Epithelial cell of esophagus (primary cell): ENCODE measurements around the gene KRTAP9-3.
"Not testable (repeated sequence)": the region's sequence is repeated elsewhere in the genome, so short reads cannot be mapped to it uniquely, and the experiment has no call there.

Experiments used
- DNase-seq: peaks from one replicate; pipeline ENCODE4 v3.0.0; 2010; ENCODE audit warnings: low read depth
- H3K4me3 ChIP-seq: 2 replicates; pipeline ENCODE4 v1.5.1; 2011; ENCODE audit warnings: mild to moderate bottlenecking, low read length, control low read depth
- CTCF ChIP-seq: IDR thresholded peaks from 2 replicates; pipeline ENCODE4 v1.5.1; 2011; ENCODE audit warnings: low read depth, mild to moderate bottlenecking, low read length, control low read depth, inconsistent platforms; ENCODE audit not compliant: insufficient read depth; ENCODE audit errors: missing control alignments

Gene KRTAP9-3

GRCh38 chr17:41256291-41256685 is 24.0 kb downstream of the KRTAP9-3 start:
- no peak overlapping the region for H3K4me3 ChIP-seq

GRCh38 chr17:41258406-41258805 is 26.2 kb downstream of the KRTAP9-3 start:
- DNase-seq = no peak
- H3K4me3 ChIP-seq = no peak overlapping the region
- no peak for TF ChIP-seq CTCF

More at GRCh38 chr17:41256291-41256685, 24.0 kb downstream of the KRTAP9-3 start:
- no peak for DNase-seq
- no peak for TF ChIP-seq CTCF

- no peak for TF ChIP-seq CTCF
These were observed 31.0 kb downstream of the KRTAP9-3 start for GRCh38 chr17:41263212-41263611.

GRCh38 chr17:41264599-41264998 is 32.4 kb downstream of the KRTAP9-3 start:
- no peak overlapping the region for H3K4me3 ChIP-seq
- no peak for DNase-seq
- TF ChIP-seq CTCF = no peak

More at GRCh38 chr17:41263212-41263611, 31.0 kb downstream of the KRTAP9-3 start:
- no peak overlapping the region for H3K4me3 ChIP-seq
- DNase-seq = no peak

- DNase-seq = no peak
- no peak within 1 kb of the TSS for H3K4me3 ChIP-seq
- no peak for TF ChIP-seq CTCF
These were observed 32.8 kb downstream of the KRTAP9-3 start, which contains the start of gene KRTAP9-6 for GRCh38 chr17:41265078-41265477. TSS of gene KRTAP9-6 (plus strand) at chr17:41265378. CDS start at chr17:41265378, 0 bp downstream.

GRCh38 chr17:41267711-41268110 is 35.5 kb downstream of the KRTAP9-3 start:
- no peak overlapping the region for H3K4me3 ChIP-seq
- no peak for DNase-seq
- no peak for TF ChIP-seq CTCF

GRCh38 chr17:41271323-41271722 is 39.1 kb downstream of the KRTAP9-3 start:
- H3K4me3 ChIP-seq, DNase-seq: not testable (repeated sequence)

- H3K4me3 ChIP-seq = no peak overlapping the region
- DNase-seq = no peak
These were observed 39.6 kb downstream of the KRTAP9-3 start for GRCh38 chr17:41271858-41272257.

GRCh38 chr17:41275648-41276190 is 43.5 kb downstream of the KRTAP9-3 start, which contains the start of gene KRTAP9-7:
TSS of gene KRTAP9-7 (plus strand) at chr17:41275698. CDS start at chr17:41275698, 0 bp downstream.
- not testable (repeated sequence) for DNase-seq, H3K4me3 ChIP-seq

More at GRCh38 chr17:41271858-41272257, 39.6 kb downstream of the KRTAP9-3 start:
- TF ChIP-seq CTCF = no peak
